HG03108 (cell line): ENCODE data around the gene CYP4B1.
"Not testable (repeated sequence)": the region's sequence is repeated elsewhere in the genome, so short reads cannot be mapped to it uniquely, and the experiment has no call there.

Source experiments
- ATAC-seq: cut with Tn5 transposase; IDR thresholded peaks from one replicate; pipeline ENCODE4 v1.9.1; 2021; ENCODE audit warnings: moderate library complexity; ENCODE audit not compliant: unreplicated experiment

Gene CYP4B1

GRCh38 chr1:46813858-46814396 lies 15.1 kb downstream of the CYP4B1 start:
- ATAC-seq, result no peak

GRCh38 chr1:46815133-46815532 lies 16.3 kb downstream of the CYP4B1 start:
- no peak for ATAC-seq

- ATAC-seq, result no peak
Measured at GRCh38 chr1:46816930-46817329, 18.1 kb downstream of the CYP4B1 start.

- ATAC-seq, result no peak
Measured at GRCh38 chr1:46817814-46818213, 19.0 kb downstream of the CYP4B1 start.

GRCh38 chr1:46818591-46818990 lies 19.7 kb downstream of the CYP4B1 start:
- ATAC-seq, result no peak

- no peak for ATAC-seq
Measured at GRCh38 chr1:46819335-46819734, 20.5 kb downstream of the CYP4B1 start.

- ATAC-seq, result no peak
Measured at GRCh38 chr1:46820076-46820475, 21.2 kb downstream of the CYP4B1 start.

GRCh38 chr1:46820560-46821060 lies 21.8 kb downstream of the CYP4B1 start:
- ATAC-seq, result no peak

GRCh38 chr1:46822248-46822826 lies 23.5 kb downstream of the CYP4B1 start:
- ATAC-seq, result no peak

- no peak for ATAC-seq
Measured at GRCh38 chr1:46823151-46823550, 24.3 kb downstream of the CYP4B1 start.

GRCh38 chr1:46826892-46827291 lies 28.0 kb downstream of the CYP4B1 start:
- ATAC-seq, result not testable (repeated sequence)

- ATAC-seq, result no peak
Measured at GRCh38 chr1:46830665-46831322, 31.9 kb downstream of the CYP4B1 start.

- not testable (repeated sequence) for ATAC-seq
Measured at GRCh38 chr1:46835469-46835868, 36.6 kb downstream of the CYP4B1 start.

- not testable (repeated sequence) for ATAC-seq
Measured at GRCh38 chr1:46846386-46846785, 47.5 kb downstream of the CYP4B1 start.

GRCh38 chr1:46857660-46858065 lies 58.8 kb downstream of the CYP4B1 start:
- ATAC-seq, result not testable (repeated sequence)

- no peak for ATAC-seq
Measured at GRCh38 chr1:46862348-46862747, 63.5 kb downstream of the CYP4B1 start.
